Ovary (tissue), 3 donors: ENCODE data around the gene RABGAP1L.

ENCODE experiments used
- EP300 ChIP-seq: sonication (generic); formaldehyde crosslinking; IDR thresholded peaks from one replicate; pipeline ENCODE4 v1.6.1; 2017; ENCODE audit warnings: antibody characterized with exemption
- POLR2A ChIP-seq: fragments of 450-650 bp; IDR thresholded peaks from one replicate; pipeline ENCODE4 v1.6.1; 2017; ENCODE audit warnings: antibody characterized with exemption, mild to moderate bottlenecking, moderate library complexity
- TF ChIP-seq, protein P1 (sequence below), 3 donors: fragments of 450-650 bp in 2 of 3; fragments of 200-600 bp in 1 of 3; IDR thresholded peaks; one replicate each; pipeline versions ENCODE4 v1.5.1 to v1.8.0; 2016 to 2022; ENCODE audit warnings: antibody characterized with exemption in 3 of 3, mild to moderate bottlenecking in 1 of 3
- donor health status: DM: no; HTN: no; CAD: no.

DNA sequence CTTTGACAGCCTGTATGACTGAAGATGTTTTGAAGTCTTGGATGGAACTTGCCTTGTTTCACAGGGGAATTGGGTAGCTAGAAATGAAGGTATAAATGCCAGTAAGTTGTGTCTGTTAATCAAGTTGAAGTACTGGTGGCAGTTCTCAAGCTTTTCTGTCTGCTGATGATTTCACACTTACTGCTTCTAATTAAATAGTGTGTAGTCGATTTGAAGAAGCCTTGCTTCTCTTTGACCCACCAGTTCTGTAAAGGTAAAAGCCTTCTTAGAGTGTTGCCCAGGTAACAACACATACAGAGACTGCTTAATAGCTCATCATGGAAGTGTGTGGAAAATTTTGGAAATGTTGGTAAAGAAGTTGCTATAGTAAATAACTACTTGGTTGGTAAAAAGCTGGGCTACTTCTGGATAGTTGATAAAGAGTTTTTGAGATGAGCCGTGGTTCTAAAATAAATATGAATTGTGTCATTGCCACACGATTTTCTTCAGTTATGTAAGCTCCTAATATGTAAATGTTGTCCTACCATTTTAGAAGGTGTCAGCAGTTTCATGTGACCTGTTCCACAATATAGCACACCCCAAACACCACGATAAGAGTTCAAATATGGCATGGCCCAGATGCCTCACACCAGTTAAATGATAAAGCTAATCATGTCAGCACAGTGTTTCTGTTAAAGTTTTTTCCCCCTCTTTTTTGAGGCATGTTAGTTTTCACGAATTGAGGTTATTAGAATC, 7.4 kb downstream of the RABGAP1L start:
- no peak for TF ChIP-seq POLR2A
- TF ChIP-seq, protein P1, sequence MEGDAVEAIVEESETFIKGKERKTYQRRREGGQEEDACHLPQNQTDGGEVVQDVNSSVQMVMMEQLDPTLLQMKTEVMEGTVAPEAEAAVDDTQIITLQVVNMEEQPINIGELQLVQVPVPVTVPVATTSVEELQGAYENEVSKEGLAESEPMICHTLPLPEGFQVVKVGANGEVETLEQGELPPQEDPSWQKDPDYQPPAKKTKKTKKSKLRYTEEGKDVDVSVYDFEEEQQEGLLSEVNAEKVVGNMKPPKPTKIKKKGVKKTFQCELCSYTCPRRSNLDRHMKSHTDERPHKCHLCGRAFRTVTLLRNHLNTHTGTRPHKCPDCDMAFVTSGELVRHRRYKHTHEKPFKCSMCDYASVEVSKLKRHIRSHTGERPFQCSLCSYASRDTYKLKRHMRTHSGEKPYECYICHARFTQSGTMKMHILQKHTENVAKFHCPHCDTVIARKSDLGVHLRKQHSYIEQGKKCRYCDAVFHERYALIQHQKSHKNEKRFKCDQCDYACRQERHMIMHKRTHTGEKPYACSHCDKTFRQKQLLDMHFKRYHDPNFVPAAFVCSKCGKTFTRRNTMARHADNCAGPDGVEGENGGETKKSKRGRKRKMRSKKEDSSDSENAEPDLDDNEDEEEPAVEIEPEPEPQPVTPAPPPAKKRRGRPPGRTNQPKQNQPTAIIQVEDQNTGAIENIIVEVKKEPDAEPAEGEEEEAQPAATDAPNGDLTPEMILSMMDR (IDR thresholded peaks at IDR 0.05): no peak
- no peak for TF ChIP-seq EP300
